Stomach (tissue), 9 donors: Measurements from ENCODE around the gene PIMREG. TPM values are rescaled to one million over a fixed set of nuclear protein-coding genes. Genes with fewer than 3 reads are reported as not detected.
A peak's percentile ranks its signal among the peaks of the same experiment; 100 is the strongest.

Experiments used
- DNase-seq, 2 donors: peaks; one replicate each; pipeline versions ENCODE4 v3.0.0 to v3.0.0-alpha.2; 2013 to 2019
- H3K27ac ChIP-seq, 5 donors: fragments of 200-600 bp in 4 of 5; sonication (generic) in 4 of 5; one replicate each; pipeline ENCODE4 v1.5.1; 2013 to 2019; ENCODE audit warnings: mild to moderate bottlenecking in 1 of 5, moderate library complexity in 1 of 5
- H3K27me3 ChIP-seq, 3 donors: fragments of 200-600 bp; sonication (generic); one replicate each; pipeline ENCODE4 v1.5.1; 2017 to 2019; ENCODE audit warnings: mixed run types in 1 of 3
- H3K36me3 ChIP-seq, 4 donors: fragments of 200-600 bp; sonication (generic); 1 replicate in 3 of 4; 2 replicates in 1 of 4; pipeline ENCODE4 v1.5.1; 2016 to 2019
- H3K4me1 ChIP-seq, 4 donors: fragments of 200-600 bp; sonication (generic); one replicate each; pipeline ENCODE4 v1.5.1; 2016 to 2019
- H3K4me3 ChIP-seq, 4 donors: fragments of 200-600 bp; sonication (generic) in 3 of 4; one replicate each; pipeline ENCODE4 v1.5.1; 2016 to 2019; ENCODE audit warnings: mild to moderate bottlenecking in 1 of 4
- H3K9me3 ChIP-seq, 4 donors: fragments of 200-600 bp; sonication (generic); one replicate each; pipeline ENCODE4 v1.5.1; 2016 to 2019
- EP300 ChIP-seq: sonication (generic); formaldehyde crosslinking; IDR thresholded peaks from one replicate; pipeline ENCODE4 v1.6.1; 2017; ENCODE audit warnings: antibody characterized with exemption
- POLR2A ChIP-seq, 4 donors: fragments of 450-650 bp; IDR thresholded peaks; one replicate each; pipeline ENCODE4 v1.6.1; 2016; ENCODE audit warnings: antibody characterized with exemption in 4 of 4, control low read depth in 2 of 4, mild to moderate bottlenecking in 1 of 4, moderate library complexity in 1 of 4
- POLR2AphosphoS5 ChIP-seq, 3 donors: sonication (generic); formaldehyde crosslinking; IDR thresholded peaks; one replicate each; pipeline ENCODE4 v1.6.1; 2016; ENCODE audit warnings: antibody characterized with exemption in 3 of 3
- WGBS, 5 donors: extraction: QIAGEN DNeasy Blood & Tissue Kit in 3 of 5; methylation state at CpG; one replicate each; pipeline versions ENCODE4 v1.1.5 to v1.1.7; 2013 to 2018; 5-methylcytosine and 5-hydroxymethylcytosine counted together
- intact Hi-C: fragments of 100-400 bp; cut with DNase I; formaldehyde crosslinking; loops from one replicate; pipeline ENCODE4 v1.15.1; 2023; ENCODE audit warnings: low total_unique reads
- polyA plus RNA-seq, 3 donors: library from polyadenylated mRNA; stranded (reverse); fragments of 200-250 nt; gene quantifications; one replicate each; pipeline ENCODE4 v1.2.3, GENCODE V29; 2013
- total RNA-seq, 5 donors: library from RNA; depleted of rRNA; stranded (reverse); fragments of >200 nt; gene quantifications; one replicate each; pipeline versions ENCODE4 v1.1.0 to v1.2.3, GENCODE V29; 2014 to 2016
- TF ChIP-seq, protein P1 (sequence below), 7 experiments: fragments of 450-650 bp in 4 of 7; fragments of 200-600 bp in 3 of 7; sonication (generic) in 3 of 7; IDR thresholded peaks; one replicate each; pipeline ENCODE4 v1.5.1; 2016 to 2019; ENCODE audit warnings: antibody characterized with exemption in 7 of 7, control low read depth in 2 of 7, mild to moderate bottlenecking in 1 of 7
- donor health status: healthy with polysubstance abuse.
- donor health status: Bipolar disorder and iron deficiency.
- donor health status: healthy.

Gene PIMREG
- total and polyA plus RNA-seq, 8 donors: 0.76 to 8.5 (median 1.9) TPM

DNA sequence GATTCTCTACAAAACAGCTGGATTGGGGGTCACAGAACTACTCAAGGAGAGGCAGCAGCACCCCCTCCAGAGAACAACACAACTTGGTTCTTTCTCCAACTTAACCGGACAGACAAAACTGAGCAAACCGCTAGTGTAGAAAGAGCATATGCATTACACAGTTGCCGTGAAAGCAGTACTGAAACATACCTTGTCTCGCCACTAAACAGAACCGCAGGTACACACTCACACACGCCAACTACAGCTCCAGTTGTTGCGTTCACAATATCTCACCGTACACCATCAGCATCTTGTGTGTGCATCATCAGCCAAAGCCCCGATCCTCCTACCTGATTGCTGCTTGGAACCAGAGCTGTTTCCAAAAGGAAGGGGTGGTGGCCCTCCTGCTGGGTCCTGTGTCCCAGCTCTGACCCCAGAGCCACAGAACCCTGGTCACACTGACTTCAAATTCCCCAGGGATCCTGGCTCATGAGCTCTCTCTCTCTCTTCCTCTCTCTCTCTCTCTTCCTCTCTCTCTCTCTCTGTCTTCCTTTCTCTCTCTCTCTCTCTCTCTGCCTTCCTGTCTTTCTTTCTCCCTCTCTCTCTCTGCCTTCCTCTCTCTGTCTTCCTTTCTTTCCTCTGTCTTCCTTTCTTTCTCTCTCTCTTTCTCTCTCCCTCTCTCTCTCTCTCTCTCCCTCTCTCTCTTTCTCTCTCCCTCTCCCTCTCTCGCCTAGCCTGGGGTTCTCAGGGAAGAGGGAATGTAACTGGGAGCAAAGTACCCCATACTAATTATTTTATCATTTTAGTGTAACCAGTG, 8.4 kb downstream of the PIMREG start:
- TF ChIP-seq, protein P1, sequence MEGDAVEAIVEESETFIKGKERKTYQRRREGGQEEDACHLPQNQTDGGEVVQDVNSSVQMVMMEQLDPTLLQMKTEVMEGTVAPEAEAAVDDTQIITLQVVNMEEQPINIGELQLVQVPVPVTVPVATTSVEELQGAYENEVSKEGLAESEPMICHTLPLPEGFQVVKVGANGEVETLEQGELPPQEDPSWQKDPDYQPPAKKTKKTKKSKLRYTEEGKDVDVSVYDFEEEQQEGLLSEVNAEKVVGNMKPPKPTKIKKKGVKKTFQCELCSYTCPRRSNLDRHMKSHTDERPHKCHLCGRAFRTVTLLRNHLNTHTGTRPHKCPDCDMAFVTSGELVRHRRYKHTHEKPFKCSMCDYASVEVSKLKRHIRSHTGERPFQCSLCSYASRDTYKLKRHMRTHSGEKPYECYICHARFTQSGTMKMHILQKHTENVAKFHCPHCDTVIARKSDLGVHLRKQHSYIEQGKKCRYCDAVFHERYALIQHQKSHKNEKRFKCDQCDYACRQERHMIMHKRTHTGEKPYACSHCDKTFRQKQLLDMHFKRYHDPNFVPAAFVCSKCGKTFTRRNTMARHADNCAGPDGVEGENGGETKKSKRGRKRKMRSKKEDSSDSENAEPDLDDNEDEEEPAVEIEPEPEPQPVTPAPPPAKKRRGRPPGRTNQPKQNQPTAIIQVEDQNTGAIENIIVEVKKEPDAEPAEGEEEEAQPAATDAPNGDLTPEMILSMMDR (IDR thresholded peaks at IDR 0.05): no peak
- TF ChIP-seq EP300 (no peak), POLR2AphosphoS5 (IDR thresholded peaks at IDR 0.05) (no peak), POLR2A (IDR thresholded peaks at IDR 0.05) (no peak)
- Histone ChIP-seq H3K9me3 (no peaks in the 10 kb centered on the region), H3K27ac (no peak overlapping the region), H3K4me1 (peaks cover 14 to 28% (median 22%) of the 10 kb centered on the region in 4 donors), H3K36me3 (peaks cover 0 to 13% (median 0%) of the 10 kb centered on the region in 4 donors), H3K4me3 (no peak overlapping the region), H3K27me3 (peaks cover 0 to 24% (median 10%) of the 10 kb centered on the region in 3 donors)
- intact Hi-C loops: no loop called here
- no peak for DNase-seq
- 75 to 89% (median 82%) methylated on average over 10 of the region's 10 CpGs for WGBS, 5 donors

DNA sequence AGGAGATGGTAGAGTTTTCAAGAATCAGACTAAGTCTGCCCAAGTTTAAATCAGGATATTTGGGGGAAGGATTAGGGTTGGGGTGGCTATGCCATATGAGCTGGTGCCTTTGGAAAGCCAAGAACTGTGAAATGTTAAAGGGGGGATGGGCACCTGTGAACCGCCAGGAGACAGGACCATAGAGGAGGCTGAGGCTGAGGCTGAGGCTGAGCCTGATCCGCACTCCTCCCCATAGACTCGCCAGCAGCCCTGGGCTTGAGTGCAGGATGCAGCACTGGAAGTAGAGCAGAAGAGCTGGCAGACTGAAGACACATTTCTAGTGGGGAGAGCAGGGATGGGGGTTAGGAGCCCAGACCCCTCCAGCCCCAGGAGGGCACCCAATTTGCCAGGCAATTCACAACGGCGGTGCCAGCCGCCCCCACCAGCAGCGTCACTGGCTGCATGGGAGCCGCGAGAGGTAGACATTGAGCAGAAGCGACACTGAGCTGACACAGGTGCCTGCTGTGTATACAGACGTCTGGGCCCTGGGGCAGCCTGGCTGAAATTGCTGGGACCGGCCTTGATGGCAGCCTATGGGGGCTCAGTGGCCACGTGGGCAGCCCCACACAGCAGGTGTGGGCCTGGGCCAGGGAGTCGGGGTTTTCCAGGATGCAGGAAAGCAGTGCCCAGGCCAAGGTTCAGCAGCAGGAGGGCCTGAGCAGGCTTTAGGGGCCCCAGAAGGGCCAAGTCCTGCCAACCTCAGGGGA, 9.2 kb downstream of the PIMREG start:
- 73 to 80% (median 78%) methylated on average over 14 of the region's 14 CpGs for WGBS, 5 donors
- peaks cover 0 to 13% (median 0%) of the 10 kb centered on the region in 4 donors for H3K36me3 ChIP-seq
- intact Hi-C loops: no loop called here
- TF ChIP-seq, protein P1 (IDR thresholded peaks at IDR 0.05): no peak
- TF ChIP-seq EP300 (no peak), POLR2AphosphoS5 (IDR thresholded peaks at IDR 0.05) (no peak), POLR2A (IDR thresholded peaks at IDR 0.05) (no peak)
- H3K9me3 ChIP-seq: no peaks in the 10 kb centered on the region
- H3K4me1 ChIP-seq: peaks cover 17 to 36% (median 29%) of the 10 kb centered on the region in 4 donors
- peak overlapping the region in 1 of 5 donors; percentile 24 for H3K27ac ChIP-seq
- H3K4me3 ChIP-seq: no peak overlapping the region
- peaks cover 0 to 24% (median 10%) of the 10 kb centered on the region in 3 donors for H3K27me3 ChIP-seq
- DNase-seq: no peak

DNA sequence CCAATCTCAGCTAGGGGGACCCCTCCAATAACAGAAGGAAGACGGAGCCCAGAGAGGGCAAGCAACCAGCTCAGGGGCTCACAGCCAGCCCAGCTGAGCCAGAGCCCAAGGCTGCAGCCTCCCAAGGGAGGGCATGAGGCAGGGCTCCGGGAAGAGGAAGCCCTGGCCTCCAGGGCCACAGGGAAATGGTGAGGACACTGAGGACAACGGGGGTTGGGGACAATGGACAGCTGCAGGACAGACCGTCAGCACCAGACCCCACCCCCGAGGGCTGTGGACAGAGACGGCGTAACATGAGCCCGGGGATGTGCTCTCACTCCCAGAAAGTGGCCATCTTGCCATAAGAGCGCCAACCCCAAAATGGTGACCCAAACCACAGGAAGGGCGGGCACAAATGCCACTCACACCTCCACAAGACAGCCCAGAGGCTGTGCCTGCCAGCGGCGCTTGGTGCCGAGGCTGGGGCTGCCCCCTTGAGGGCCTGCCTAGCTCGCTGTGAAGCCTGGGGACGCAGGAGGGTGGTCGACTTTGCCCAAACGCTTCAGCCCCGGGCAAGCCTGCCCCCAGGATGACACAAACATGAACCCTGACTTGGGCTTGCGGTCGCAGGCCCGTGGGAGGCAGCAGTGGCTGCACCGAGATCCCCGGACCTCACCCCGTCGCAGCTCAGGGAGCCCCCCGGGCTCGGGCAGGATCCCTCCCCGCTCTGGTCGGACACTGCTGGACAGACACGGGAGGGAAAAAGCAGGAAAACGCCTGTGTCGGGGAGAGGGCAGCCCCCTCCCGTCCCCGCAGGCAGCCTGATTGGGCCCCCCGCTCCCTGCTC, 10.5 kb downstream of the PIMREG start:
- intact Hi-C loops: no loop called here
- H3K4me1 ChIP-seq: peaks cover 17 to 36% (median 31%) of the 10 kb centered on the region in 4 donors
- no peak for TF ChIP-seq POLR2A (IDR thresholded peaks at IDR 0.05)
- TF ChIP-seq, protein P1 (IDR thresholded peaks at IDR 0.05): no peak
- TF ChIP-seq POLR2AphosphoS5 (IDR thresholded peaks at IDR 0.05): no peak
- no peak for TF ChIP-seq EP300
- peak overlapping the region; percentile 5 to 37 (median 11) for H3K4me3 ChIP-seq
- H3K27ac ChIP-seq: peak overlapping the region in 3 of 5 donors; percentile 20 to 46 (median 21)
- WGBS, 5 donors: 60 to 75% (median 63%) methylated on average over 27 to 35 of the region's 35 CpGs
- no peak for DNase-seq
- no peaks in the 10 kb centered on the region for H3K9me3 ChIP-seq
- peaks cover 0 to 24% (median 10%) of the 10 kb centered on the region in 3 donors for H3K27me3 ChIP-seq
- H3K36me3 ChIP-seq: peaks cover 0 to 6% (median 0%) of the 10 kb centered on the region in 4 donors
